Sciatic nerve (tissue), 2 donors: ENCODE results near the gene LDB2. TPM values are rescaled to one million over a fixed set of nuclear protein-coding genes. Genes with fewer than 3 reads are reported as not detected.
"Not testable (repeated sequence)": the region's sequence is repeated elsewhere in the genome, so short reads cannot be mapped to it uniquely, and the experiment has no call there.

Experiments
- ATAC-seq: fragments of 200-7000 bp; cut with Tn5 transposase; one replicate; pipeline ENCODE4 v1.9.1; 2020; ENCODE audit warnings: mild to moderate bottlenecking, moderate library complexity
- DNase-seq: peaks from one replicate; pipeline ENCODE4 v3.0.0-alpha.2; 2020; ENCODE audit warnings: low spot score
- intact Hi-C: fragments of 100-400 bp; cut with DNase I; formaldehyde crosslinking; loops from one replicate; pipeline ENCODE4 v1.14.2; 2022
- total RNA-seq: library from RNA; stranded (reverse); fragmentation: NEBNext Ultra II Directional; extraction: Animal tissue kit (Norgen Biotek cat#: 25700); gene quantifications from one replicate; pipeline ENCODE4 v1.2.1, GENCODE V29; 2021
- donor health status: DM: no; HTN: no; CAD: no.
- donor health status: DM: no; HTN: no; CAD: no.

LDB2 gene
- total RNA-seq, 1 donor from 2014 or later, result 104 TPM

DNA sequence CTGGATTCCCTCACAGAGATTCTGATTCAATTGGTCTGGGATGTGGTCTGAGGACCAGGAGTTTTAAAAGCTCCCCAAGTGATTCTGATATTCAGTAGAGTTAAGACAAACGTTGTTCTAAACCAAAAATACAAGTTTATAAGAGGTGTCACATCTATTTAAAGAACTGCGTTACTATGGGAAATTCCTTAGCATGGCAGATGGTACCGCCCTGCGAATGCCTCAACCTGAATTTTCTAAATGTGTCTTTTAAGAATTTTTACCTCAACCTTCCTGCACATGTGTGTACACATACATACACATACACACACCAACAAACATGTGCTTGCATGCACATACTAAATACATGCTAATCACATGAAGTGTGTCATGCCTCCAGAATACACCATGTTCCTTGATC is 343.3 kb downstream of the LDB2 start:
- no peak for DNase-seq
- no peak for ATAC-seq
- intact Hi-C loops, result no loop called here

DNA sequence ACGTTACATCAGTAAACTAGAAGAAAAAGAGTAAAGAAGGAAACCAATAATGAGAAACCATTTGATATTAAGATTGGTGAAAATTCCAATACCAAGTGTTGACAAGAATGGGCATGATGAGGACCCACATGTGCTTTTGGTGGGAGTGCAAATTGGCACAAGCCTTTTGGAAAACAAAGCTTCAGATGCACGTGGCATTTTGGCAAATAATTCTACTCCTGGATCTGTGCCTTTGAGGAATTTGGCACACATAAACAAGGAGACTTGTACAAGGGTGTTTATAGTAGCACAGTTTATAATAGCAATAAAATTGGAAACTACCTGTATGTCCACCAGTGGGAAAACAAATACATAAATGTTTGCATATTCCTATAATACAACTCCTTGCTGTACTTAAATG is 347.9 kb downstream of the LDB2 start:
- intact Hi-C loops, result no loop called here
- no peak for ATAC-seq
- DNase-seq, result no peak

DNA sequence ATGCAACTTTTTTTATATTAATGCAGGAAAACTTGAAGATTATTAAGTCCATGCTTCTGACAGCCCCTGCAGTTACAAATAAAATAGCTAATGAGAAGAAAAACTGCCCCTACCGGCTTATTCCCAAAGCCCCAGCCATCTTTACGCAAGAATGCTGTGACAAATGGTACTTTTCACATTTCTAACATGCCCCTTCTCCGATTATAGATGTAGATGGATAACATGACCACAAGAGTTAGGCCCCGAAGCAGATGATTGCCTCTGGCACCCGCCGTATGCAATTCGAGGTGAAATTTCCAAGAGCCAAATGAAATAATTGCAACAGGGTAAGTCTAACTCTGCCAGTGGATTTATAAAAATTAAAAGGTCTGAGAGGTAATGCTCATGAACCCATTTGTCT is 352.8 kb downstream of the LDB2 start:
- intact Hi-C loops, result no loop called here
- DNase-seq, result no peak
- ATAC-seq, result no peak

GRCh38 chr4:16544869-16545268 is 353.6 kb downstream of the LDB2 start:
- no peak for ATAC-seq
- DNase-seq, result no peak
- intact Hi-C loops, result no loop called here

DNA sequence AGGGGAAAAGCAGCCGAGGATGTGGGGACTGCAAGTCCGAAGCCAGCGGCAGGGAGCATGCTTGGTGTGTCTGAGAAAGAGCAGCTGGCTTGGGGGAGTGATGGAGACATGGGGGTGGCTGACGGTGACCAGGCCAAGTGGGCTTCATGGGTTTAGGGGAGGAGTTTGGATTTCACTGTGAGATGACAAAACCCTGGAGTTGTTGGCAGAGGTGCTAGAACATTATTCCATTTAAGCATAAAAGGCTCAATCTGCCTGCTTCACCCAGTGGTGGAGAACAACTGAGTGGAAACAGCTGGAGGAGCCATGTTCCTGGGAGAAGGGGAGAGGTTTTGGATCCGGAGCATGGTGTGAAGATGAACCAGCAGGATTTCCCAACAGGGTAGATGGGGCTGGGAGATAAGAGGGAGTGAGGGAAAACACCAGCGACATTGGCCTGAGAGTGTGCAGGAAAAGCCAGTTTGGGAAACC is 354.2 kb downstream of the LDB2 start:
- ATAC-seq (no peak), DNase-seq (no peak)
- intact Hi-C loops, result no loop called here

- intact Hi-C loops, result no loop called here
- ATAC-seq (no peak), DNase-seq (no peak)
These were observed 360.5 kb downstream of the LDB2 start for GRCh38 chr4:16537926-16538325.

GRCh38 chr4:16532240-16532970 is 366.0 kb downstream of the LDB2 start:
- DNase-seq (no peak), ATAC-seq (peak; percentile 89)
- intact Hi-C loops, result no loop called here

DNA sequence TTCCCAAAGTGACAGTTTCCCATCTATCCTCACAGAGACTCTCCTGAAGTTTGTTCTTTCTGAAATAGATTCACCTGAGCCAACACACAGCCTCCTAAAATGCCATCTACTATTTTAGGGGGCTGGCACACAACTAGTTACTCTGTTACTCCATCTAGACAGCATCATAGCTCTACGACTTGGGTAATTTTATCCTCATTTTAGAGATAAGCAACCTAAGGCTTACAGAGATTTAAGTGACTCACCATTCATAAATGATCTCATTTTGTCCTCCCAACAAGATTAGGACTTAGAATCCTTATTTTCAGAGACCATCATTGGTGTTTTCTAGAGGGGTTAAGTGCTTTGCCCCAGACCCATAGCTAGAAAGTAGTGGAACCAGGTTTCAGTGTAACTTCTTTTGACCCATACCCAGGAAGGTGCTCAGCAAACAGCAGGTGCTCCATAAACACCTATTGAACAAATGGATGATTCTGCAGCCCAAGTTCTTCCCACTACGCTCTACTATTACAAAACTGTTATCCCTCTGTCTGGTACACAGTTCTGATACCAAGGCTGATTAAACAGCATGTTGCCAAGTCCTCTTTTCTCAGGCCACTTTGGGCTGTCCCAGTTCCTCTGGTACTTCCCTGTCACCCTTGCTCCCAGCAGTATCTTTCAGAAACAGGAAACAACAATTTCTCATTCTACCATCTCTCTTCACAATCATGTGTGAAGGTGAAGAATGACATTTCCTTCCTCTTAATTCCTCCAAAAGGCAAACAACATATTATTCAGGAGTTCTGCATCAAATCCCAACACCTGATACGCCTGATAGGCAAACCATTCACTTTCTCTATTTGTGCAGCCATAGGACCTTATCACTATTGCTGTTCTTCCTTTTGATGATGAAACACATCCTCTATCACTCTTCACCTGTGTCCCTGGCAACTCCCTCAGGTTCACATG is 367.5 kb downstream of the LDB2 start:
- DNase-seq, result no peak
- ATAC-seq, result no peak
- intact Hi-C loops, result no loop called here

DNA sequence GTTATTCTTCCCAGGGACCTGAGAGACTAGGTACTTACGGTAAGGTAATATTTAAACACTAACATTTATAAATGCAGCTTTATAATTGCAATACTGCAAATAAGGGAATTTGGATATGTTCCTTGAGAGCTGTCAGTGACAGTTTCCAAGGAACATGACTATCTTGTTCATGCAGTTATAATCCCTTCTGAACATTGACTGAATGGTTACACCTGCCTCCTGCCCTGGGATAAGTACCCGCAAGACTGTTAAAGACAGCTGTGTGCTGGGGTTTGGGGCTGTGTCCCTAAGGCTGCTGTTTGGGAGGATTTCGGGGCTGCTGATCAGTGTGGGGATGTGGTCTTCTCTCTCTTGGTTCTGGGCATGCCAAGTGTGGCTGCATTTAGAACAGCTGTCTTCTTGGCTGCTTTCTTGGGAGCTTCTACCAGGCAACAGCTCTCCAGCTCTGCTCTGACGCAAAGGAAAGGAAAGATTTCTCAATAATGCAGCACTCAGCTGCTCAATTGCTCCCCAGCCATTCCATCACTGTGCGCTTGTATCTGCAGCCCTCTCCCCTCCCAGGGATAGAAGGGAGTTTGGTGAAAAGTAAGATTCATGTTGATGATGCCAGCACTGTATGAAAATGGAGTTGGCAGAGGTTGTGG is 373.4 kb downstream of the LDB2 start:
- ATAC-seq (peak; percentile 88), DNase-seq (no peak)
- intact Hi-C loops, result no loop called here

DNA sequence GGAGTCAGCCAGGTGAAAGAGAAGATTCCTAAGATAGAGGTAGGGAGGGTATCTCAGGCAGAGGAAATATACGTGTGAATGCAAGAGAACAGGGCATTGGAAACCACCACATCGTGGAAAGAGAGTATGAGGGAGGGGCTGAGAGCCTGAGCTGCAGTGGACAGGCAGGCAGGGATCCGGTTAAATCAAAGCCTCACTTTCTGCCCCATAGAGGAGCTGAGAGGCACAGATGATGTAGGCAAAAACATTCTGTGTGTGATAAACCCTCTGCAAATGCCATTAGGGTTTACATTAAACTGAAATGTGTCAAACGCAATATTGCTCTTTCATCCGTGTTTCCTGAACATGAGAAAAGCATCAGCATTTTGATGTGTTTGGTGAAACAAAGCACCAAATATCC is 374.0 kb downstream of the LDB2 start:
- no peak for DNase-seq
- intact Hi-C loops, result no loop called here
- ATAC-seq, result no peak

GRCh38 chr4:16523526-16523925 is 374.9 kb downstream of the LDB2 start:
- ATAC-seq, DNase-seq, intact Hi-C loops: not testable (repeated sequence)

- ATAC-seq (no peak), DNase-seq (no peak)
- intact Hi-C loops, result no loop called here
These were observed 377.1 kb downstream of the LDB2 start for GRCh38 chr4:16521156-16521915.

- intact Hi-C loops, result no loop called here
- ATAC-seq, result peak; percentile 89
- DNase-seq, result peak; percentile 71
These were observed 381.5 kb downstream of the LDB2 start for GRCh38 chr4:16516796-16517439.

DNA sequence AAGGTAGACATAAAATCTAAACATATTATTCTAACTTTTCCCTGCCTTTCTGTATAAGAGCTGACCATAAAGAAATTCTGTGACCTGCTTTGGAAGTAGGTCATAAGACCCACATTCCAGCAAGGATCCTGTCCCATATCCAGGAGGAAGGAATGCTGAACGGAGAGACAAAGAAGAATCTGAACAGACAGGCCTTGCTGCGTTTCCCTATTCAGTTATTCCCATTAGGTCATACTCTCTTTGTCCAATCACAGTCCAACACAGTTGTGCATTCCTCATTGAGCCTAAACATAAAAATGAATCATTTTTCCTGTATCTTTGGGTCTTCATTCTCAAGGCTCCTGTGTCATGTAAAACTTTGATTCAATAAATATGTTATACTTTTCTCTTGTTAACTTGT is 384.6 kb downstream of the LDB2 start:
- intact Hi-C loops, result no loop called here
- DNase-seq (no peak), ATAC-seq (no peak)

GRCh38 chr4:16508968-16509367 is 389.5 kb downstream of the LDB2 start:
- ATAC-seq (no peak), DNase-seq (no peak)
- intact Hi-C loops, result no loop called here

DNA sequence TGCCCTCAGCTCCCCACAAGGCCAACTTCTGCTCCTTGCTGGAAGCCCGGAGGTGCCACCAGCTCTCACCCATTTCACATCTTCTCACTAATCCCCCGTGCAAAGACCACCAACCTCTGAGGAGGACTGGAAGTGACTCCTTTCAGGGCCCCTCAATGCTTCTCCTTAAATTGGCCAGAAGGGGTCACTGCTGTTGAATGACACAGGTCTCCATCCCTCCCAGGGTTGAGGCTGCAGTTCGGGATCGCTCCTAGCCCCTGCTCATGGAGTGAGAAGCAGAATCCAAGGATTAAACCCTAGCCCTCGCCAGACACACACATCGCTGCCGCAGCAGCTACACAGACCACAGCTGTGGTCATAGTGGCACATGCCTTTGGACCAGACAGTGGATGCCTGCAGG is 392.7 kb downstream of the LDB2 start:
- ATAC-seq (peak; percentile 46), DNase-seq (no peak)
- intact Hi-C loops, result no loop called here

DNA sequence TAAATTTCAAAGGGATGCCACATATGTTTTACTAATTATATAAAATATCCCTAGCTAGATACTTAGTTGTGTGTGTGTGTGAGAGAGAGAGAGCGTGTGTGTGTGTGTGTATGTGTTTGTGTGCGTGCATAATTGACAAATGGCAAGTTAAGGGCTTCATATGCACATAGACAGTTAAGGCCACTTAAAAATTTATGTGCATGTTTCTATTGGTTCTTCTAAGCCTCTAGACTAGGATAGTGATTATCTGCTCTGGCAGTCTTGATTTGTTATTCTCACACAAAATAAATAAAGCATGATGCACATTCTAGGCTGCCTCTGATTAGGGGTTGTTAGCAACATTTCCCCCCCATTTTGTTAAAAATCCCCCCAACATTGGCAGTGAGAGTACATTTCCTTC is 393.2 kb downstream of the LDB2 start:
- intact Hi-C loops, result no loop called here
- no peak for ATAC-seq
- DNase-seq, result no peak

- DNase-seq (no peak), ATAC-seq (no peak)
- intact Hi-C loops, result no loop called here
These were observed 394.9 kb downstream of the LDB2 start for GRCh38 chr4:16503421-16504100.
